HG03460 (cell line): ENCODE measurements around the gene TRIM46.
A peak's percentile ranks its signal among the peaks of the same experiment; 100 is the strongest.
"Not testable (repeated sequence)": the region's sequence is repeated elsewhere in the genome, so short reads cannot be mapped to it uniquely, and the experiment has no call there.

Source experiments
- ATAC-seq: cut with Tn5 transposase; IDR thresholded peaks from one replicate; pipeline ENCODE4 v1.9.1; 2021; ENCODE audit not compliant: unreplicated experiment

Gene TRIM46

DNA sequence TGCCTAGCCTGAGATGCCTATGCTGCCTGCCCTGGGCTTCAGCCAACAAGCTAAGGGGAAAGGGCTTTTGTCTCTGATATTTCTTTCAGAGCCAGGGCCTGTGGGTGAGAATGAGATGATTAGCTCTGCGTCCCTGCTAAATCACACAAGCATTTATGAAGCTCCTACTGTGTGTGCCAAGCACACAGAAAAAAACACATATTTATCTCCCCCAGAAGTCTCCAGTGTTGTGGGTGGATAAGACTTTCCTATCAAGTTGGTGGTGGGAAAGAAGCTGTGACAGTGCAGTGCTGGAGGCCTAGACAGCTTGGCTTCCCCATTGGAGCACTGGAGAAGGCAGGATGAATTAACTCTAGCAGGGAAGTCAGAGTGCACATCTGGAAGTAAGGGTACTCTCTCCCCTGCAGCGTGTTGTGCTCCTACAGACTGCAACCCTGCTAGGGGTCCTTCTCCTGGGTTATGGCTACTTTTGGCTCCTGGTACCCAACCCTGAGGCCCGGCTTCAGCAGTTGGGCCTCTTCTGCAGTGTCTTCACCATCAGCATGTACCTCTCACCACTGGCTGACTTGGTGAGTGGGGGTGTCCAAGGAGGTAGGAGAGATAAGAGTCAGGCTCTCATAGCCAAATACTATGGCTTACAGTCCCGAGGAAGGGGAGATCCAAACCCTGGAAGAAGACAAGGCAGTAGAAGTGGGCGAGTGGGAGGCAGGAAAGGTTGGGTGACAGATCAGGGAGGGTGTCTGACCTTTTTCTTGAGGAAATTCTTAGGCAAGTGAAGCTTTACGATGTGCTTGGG lies 36.3 kb upstream of the TRIM46 start:
- ATAC-seq = no peak

DNA sequence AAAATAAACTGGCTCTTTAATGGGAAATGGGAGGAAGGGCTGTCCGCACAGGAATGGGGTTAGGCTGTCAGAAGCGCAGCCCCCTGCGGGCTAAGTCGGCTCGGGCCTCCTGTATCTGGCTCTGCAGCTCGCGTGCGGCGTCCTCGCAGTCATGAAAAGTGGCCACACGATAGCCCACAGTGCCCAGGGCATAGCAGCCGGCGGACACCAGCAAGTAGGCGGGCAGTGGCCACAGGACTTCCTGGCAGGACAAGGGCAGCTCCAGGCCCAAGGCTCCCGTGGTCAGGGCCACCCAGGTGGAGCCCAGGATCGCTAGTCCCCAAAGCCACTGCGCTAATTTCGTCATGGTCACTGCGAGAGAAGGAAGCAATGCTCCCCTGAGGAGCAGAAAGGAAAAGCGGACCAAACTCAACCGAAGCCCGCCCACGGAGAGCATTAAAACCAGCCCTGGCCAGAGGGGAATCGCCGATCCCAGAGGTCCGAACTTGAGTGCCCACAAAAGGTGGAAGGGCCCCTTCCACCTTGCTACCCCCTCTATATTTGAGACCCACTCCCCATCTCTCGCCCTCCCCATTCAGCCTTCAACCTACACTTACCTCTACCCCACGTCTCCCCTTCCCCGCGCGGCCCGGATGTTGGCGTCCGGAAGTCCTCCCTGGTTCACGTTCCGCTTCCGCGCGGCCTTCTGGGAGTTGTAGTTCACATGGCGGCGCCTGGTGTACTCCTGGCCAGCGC lies 33.6 kb upstream of the TRIM46 start, which contains the start of gene DPM3:
TSS of gene DPM3 (minus strand) at position 637 of the 735 bp plus-strand sequence. CDS start at position 346, 291 bp downstream.
- ATAC-seq = peak; percentile 72

DNA sequence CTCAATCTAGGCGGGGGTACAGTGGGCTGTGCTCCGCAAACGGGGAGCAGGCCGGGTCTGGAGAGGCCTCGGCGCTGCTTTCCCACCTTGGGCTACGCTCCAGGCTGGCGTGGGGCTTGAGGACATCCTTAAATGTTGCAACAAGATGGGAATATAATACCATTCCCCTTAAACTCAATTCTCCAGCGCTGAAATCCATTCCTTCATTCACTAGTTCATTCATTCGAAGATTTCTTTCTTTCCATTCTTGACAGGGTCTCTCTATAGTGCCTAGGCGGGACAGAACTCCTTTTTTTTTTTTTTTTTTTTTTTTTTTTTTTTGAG lies 33.1 kb upstream of the TRIM46 start:
- no peak for ATAC-seq

DNA sequence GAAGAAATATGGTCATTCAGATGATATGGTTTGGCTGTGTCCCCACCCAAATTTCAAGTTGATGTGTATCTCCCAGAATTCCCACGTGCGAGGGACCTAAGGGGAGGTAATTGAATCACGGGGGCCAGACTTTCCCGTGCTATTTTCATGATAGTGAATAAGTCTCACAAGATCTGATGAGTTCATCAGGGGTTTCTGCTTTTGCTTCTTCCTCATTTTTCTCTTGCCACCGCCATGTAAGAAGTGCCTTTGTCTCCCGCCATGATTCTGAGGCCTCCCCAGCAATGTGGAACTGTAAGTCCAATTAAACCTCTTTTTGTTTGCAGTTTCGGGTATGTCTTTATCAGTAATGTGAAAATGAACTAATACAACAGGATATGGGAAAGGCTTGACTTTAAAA lies 31.9 kb upstream of the TRIM46 start:
- no peak for ATAC-seq

DNA sequence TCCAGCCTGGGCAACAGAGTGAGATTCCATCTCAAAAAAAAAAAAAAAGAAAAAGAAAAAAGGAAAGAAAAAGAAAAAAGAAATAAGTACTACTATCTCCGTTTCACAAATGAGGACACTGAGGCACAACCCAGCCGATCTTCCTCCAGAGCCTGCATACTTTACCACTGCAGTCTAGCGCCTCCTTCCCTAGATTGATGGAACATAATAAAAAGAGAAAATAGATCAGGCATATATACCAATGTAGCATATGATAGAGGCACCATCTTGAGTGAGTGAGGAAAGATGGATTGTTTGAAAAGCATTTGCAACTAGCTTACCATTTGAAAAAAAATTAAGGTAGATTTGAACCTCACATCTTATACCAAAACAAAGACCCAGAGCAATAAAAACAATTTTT lies 28.2 kb upstream of the TRIM46 start:
- no peak for ATAC-seq

DNA sequence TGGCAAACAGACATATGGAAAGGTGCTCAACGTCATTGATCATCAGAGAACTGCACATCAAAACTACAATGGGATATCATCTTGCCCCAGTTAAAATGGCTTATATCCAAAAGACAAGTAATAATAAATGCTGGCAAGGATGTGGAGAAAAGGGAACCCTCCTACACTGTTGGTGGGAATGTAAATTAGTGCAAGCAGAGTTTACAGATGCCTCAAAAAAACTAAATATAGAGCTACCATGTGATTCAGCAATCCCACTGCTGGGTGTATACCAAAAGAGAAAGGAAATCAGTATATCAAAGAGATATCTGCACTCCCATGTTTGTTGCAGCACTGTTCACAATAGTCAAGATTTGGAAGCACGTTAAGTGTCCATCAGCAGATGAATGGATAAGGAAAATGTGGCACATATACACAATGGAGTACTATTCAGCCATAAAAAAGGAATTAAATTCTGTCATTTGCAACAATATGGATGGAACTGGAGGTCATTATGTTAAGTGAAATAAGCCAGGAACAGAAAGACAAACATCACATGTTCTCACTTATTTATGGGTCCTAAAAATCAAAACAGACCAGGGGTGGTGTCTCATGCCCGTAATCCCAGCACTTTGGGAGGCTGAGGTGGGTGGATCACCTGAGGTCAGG lies 17.5 kb upstream of the TRIM46 start:
- not testable (repeated sequence) for ATAC-seq

DNA sequence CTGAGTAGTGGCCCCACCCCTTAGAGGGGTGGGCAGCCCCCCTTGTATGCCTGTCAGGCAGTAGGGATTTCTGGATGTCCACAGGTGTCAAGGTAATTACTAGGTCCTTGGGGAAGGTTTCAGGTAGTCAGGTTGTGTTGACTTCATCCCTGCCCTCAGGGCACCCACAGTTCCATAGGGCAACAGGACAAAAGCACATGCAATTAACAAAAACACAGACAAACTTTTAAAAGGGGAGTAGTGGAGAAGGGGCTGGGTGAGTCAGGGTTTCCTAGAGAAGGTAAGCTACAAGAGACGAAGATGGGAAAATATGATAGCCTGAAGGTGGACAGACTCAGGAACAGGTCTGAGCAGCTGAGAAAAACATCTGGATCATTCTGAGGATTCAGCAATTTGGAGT lies 14.7 kb upstream of the TRIM46 start:
- no peak for ATAC-seq

DNA sequence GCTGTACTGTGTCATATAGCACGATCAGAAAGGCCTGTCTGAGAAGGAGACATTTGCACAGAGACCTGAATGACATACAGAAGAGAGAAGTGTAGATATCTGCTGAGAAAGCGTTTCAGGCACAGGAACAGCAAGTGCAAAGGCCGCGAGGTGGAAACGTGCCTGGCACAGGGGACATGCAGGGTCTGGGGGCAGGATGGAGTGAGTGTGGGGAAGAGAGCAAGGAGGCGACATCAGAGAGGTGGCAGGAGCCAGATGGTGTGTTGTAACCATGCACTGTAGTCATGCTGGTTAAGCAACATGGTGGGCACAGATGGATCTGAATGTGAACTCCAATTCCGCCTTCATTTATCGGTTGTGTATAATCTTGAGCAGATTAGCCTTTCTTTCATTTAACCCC lies 13.5 kb upstream of the TRIM46 start:
- ATAC-seq = no peak

DNA sequence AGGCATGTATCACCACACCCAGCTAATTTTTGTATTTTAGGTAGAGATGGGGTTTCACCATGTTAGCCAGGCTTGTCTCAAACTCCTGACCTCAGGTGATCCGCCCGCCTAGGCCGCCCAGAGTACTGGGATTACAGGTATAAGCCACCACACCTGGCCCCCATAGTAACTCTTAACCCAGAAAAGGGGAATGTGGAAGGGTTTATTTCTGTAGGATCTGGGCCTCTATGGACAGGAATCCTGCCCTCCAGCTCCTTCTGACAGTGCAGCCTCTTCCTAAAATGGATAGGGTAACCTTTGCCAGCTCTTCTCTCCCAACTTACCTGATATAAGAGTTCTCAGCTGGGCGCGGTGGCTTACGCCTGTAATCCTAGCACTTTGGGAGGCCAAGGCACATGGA lies 11.0 kb upstream of the TRIM46 start:
- not testable (repeated sequence) for ATAC-seq

DNA sequence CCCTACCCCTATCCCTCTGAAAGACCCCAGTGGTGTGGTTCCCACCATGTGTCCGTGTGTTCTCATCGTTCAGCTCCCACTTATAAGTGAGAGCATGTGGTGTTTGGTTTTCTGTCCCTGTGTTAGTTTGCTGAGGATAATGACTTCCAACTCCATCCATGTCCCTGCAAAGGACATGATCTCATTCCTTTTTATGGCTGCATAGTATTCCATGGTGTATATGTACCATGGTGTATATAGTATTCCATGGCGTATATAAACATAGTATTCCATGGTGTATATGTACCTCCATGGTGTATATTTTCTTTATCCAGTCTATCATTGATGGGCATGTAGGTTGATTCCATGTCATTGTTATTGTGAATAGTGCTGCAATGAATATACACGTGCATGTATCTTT lies 9.9 kb upstream of the TRIM46 start:
- not testable (repeated sequence) for ATAC-seq

DNA sequence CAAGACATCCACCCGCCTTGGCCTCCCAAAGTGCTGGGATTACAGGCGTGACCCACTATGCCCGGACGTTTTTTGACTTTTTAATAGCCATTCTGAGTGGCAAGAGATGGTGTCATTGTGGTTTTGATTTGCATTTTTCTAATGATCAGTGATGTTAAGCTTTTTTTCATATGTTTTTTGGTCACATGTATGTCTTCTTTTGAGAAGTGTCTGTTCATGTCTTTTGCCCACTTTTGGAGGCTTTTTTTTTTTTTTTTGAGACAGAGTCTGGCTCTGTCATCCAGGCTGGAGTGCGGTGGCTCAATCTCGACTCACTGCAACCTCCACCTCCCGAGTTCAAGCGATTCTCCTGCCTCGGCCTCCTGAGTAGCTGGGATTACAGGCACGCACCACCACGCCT lies 9.0 kb upstream of the TRIM46 start:
- ATAC-seq = not testable (repeated sequence)

DNA sequence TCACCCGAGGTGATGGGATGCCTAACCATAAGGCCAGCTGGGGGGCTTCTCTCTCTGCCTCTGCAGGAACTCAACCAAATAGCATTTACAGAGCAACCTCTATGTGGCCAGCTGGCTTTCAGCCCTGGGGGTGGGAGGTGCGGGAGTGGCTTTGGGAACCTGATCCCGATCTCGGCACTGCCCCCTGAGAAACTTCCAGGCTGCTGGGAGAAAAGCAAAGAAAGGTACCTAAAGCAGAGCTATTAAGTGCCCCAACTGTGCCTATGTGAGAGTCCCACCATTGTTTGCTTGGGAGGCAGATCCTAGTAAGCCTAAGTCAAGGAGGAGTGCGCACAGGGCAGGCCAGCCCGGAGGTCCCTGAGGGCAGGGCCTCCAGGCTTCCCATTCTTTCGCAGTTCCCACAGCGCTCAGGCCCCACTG lies 7.6 kb upstream of the TRIM46 start:
- no peak for ATAC-seq

DNA sequence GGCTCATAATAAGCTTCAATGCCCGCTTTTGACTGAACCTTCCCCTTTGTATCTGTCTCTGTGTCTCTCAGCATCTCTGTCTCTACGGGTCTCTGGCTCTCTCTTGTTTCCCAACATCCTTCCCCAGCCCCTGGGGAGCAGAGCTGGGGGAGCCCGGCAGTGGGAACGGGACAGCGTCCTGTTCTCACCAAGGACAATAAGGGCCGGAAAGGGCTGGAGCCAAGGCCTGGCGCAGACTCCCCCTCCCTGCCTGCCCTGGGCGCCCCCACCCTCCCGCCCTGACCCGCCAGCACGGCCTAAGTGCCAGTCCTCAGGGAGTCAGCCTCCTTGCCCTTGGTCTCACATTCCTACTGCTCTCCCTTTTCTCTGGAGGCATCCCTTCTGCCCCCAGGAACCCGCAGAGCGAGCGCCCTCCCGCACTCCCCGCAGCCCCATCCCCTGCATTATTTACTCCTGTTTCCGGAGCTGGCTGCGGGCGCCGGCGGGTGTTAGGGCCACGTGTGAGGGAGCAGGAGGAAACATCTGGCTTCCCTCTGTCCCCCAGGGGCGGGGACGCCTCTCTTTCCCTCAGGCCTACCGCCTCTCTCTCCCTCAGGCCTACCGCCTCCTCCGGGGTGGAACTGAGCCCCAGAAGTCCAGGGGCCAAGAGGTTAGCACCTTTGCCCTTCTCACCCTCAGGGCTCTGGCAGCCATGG lies 7.0 kb upstream of the TRIM46 start:
- no peak for ATAC-seq

DNA sequence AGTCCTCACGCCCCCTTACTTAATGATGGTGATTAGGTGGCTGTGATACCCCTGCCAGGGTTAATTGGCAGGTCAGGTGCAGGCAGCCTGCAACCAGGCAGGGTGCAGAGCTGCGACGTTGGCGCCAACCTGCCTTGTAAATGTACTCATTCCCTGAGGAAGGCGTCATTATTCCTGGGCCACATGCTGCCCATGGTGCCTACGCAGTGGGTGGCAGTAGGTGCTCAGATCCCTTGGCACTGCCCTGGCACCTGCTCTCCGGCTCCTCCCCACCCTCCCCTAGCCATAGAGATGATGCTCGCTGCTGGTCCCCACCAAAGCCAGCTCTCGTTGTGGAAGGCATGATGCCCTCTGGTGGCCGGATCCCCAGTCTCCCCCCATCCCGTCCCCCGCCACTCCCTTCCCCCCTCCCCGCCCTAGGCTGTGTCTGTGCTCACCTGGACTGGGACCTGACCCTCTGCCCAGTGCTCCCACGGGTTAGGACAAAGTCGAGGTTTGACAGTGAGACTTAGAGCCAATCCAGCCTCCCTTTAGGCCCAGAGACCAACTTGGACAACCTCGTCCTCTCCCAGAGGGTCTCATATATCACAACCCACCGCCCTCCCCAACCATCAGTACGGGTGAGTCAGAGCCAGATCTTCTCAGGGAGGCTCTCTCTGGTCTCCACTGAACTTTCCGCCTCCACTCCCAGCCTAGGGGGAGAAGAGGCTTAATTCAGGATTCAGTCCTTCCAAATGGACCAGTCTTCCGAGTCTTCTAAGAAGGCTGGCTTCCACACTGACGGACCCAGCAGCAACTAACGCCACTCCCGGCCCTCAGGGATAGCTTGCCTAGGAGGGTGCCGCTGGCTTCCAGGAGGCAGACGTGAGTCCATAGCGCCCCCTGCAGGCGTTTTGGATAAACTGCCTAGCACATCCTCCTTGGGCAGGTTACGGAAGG lies 6.2 kb upstream of the TRIM46 start:
- ATAC-seq = no peak

DNA sequence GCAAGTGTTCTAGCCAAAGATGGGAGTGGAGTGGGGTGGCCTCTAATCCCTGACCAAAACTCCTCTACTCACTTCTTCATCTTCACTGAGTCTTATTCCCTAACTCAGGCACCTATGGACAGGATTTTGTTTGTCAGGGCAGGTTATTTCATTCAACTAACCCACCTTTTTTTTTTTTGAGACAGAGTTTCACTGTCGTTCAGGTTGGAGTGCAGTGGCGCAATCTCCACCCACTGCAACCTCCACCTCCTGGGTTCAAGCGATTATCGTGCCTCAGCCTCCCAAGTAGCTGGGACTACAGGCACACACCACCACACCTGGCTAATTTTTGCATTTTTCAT lies 5.6 kb upstream of the TRIM46 start:
- ATAC-seq = not testable (repeated sequence)

DNA sequence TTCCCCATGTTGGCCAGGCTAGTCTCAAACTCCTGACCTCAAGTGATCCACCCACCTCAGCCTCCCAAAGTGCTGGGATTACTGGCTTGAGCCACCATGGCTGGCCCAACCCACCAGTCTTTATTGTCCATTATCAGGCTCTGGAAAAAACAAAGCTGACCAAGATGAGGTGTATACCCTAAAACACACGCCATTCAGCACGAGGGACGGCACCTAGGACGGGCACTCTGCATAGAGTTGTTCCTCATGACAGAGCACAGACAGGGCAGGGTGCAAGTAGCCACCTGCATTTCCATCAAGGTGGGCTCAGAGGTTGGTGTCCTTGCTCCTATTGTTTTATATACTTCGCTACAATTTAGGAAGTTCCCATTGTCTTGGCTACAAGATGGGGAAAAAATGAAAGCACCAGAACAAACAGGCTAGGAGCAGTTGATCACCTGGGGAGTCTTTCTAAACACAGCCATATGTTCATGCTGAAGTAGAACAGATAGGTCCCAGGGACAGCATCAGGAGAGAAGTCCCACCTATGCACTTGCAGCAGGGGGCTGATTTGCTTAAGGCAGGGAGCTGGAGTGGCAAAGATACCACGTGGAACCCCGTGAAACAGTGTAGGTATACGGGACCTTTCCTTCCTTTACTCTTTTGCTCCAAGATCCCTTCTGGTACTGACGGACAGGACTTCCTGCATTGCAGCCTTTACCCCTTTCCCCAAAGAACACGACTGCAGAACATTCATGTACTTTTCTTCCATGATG lies 5.0 kb upstream of the TRIM46 start:
- no peak for ATAC-seq

DNA sequence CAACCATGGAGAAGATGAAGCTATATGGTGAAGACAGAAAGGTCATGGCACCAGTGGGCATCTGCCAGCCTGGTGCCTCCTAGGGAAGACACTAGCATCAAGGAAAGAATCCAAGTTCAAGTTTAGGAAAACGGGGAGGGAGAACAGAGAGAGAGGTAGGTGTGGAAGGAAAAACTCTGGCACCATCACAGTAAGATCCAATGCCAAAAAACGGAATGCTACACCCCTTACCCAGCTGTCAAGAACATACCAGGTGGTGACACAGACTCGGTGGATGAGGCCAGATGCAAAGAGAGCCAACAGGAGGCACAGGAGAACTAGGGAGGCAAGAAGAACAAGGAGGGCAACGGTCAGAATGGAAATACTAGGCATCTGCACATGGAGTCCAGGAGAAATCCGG lies 4.1 kb upstream of the TRIM46 start:
- ATAC-seq = no peak

DNA sequence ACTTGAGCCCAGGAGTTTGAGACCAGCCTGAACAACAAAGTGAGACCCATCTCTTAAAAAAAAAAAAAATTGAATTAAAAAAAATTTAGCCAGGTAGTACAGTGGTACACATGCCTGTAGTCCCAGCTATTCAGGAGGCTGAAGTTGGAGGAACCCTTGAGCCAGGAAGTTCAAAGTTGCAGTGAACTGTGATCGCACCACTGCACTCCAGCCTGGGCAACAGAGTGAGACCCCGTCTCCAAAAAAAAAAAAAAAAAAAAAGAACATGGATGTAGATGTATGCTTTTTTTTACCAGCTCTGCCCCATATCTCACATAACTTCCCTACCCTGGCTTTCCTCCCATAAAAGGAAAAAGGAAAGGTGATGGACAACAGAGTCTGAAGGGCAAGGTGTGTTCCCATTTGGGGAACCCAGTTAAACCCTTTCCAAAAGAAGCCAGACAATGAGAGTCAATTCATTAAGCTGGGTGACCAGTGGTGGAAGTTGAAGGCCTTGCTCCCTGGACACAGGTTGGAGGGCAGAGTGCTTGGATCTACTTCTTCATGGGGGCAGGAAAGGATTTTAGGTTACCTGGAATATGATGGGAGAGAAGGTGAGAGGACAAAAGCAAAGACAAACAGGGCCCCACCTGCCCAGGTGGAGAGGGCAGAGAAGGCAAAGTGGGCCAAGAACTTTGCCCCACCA lies 3.4 kb upstream of the TRIM46 start:
- ATAC-seq = no peak

DNA sequence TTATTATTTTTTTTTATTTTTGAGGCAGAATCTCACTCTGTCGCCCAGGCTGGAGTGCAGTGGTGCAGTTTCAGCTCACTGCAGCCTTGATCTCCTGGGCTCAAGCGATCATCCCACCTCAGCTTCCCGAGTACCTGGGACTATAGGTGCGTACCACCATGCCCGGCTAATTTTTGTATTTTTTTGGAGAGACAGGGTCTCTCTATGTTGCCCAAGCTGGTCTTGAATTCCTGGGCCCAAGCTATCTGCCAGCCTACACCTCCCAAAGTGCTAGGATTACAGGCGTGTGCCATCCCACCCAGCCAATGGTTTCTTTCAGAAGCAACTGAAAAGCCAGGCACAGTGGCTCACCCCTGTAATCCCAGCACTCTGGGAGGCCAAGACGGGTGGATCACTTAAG lies 2.8 kb upstream of the TRIM46 start:
- no peak for ATAC-seq
